Measurements from ENCODE around the gene TUBE1. TPM values are rescaled to one million over a fixed set of nuclear protein-coding genes. Genes with fewer than 3 reads are reported as not detected.

The TUBE1 gene
- total and polyA plus RNA-seq, 2 of the 4 experiments (the other 2 are of a cell fraction) = 7.9 to 8.6 TPM

DNA sequence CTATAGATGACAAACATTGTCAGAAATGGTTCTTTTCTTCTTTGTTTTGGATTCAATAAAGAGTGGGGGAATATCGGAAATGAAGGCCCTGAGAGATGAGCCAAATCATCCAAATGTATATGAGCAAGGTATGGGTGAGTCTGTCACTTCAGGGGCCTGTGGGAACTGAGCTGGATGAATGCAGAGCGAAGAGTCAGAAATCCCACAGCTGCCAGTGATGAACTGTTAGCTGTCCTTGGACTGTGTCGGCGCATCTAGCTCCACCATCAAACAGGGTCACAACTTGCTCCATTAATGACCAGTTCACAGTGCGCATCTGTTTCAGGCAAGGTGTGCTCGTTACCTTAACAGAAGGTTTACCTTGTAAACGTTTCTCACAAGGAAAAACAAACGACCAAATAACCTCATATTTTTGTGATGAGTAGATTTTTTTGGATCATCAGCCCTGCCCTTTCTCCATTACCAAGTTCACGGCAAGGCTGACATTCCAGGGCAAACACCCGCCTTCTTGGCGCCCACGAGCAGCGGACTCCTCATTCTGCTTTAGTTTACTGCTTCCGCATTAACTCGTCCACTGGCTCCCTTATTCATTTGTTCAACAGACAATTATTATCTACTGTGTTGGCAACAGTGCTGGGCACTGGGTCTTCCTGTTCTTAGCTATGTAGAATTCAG is 48.4 kb downstream of the TUBE1 start:
- H3K56ac ChIP-seq (ENCODE audit: extremely low read depth, insufficient read depth, low read length) = no peak overlapping the region
- H2BK15ac ChIP-seq (ENCODE audit: low read depth, low read length) = 0 out of 3 replicates have a peak overlapping the region, but pooled peaks have one; percentile 37
- no TSS peak for BruUV-seq (replicated peaks)
- ATAC-seq (ENCODE audit: low read depth) = no peak
- no peak overlapping the region; the same call in 1 of the 2 replicates for H4K91ac ChIP-seq (ENCODE audit: insufficient read depth, low read depth, low read length)
- peaks cover 6% of the 10 kb centered on the region for H3K4me1 ChIP-seq (ENCODE audit: control insufficient read depth, insufficient read depth, low read length)
- H3K36me3 ChIP-seq (ENCODE audit: control insufficient read depth, insufficient read depth, low read length) = no peaks in the 10 kb centered on the region
- CTCF ChIA-PET = no interaction called here
- H2BK120ac ChIP-seq (ENCODE audit: low read depth, low read length) = no peak overlapping the region
- no peak overlapping the region for H3K9ac ChIP-seq (ENCODE audit: low read depth, low read length)
- peak overlapping the region; percentile 42; the same call in 1 of the 2 replicates for H2AK5ac ChIP-seq (ENCODE audit: low read depth, low read length)
- H2BK20ac ChIP-seq (ENCODE audit: low read depth, low read length) = no peak overlapping the region
- H3K14ac ChIP-seq (replicated peaks; ENCODE audit: low read depth, low read length) = 0 out of 2 replicates have a peak overlapping the region, but pooled peaks have one; percentile 30
- 0 out of 2 replicates have a peak, but pooled peaks cover under 1% of the 10 kb centered on the region for H3K27me3 ChIP-seq (ENCODE audit: control insufficient read depth, insufficient read depth, low read length)
- H3K4me2 ChIP-seq (ENCODE audit: low read depth, low read length) = no peak overlapping the region
- no peak overlapping the region for H3K27ac ChIP-seq (ENCODE audit: insufficient read depth, low read length)
- H3K23ac ChIP-seq (ENCODE audit: low read depth, low read length) = no peak overlapping the region
- H2BK5ac ChIP-seq (ENCODE audit: low read depth, low read length, poor library complexity, severe bottlenecking) = no peak overlapping the region
- intact Hi-C loops (cut with micrococcal nuclease) (no loop called here), dilution Hi-C loops (cut with HindIII; ENCODE audit: low sequenced_read_pairs, unreplicated experiment) (no loop called here), in situ Hi-C loops (cut with MboI; ENCODE audit: low sequenced_read_pairs) (loop anchor here (25.0 kb wide), 2 partner anchors 677 to 1002 kb away; no protein-coding TSS in a partner anchor)
- no peak overlapping the region for H2AK9ac ChIP-seq (replicated peaks; ENCODE audit: low read depth, low read length, poor library complexity)
- H2AFZ ChIP-seq (replicated peaks; ENCODE audit: low read length, poor library complexity) = peak overlapping the region; percentile 4
- H4K20me1 ChIP-seq (ENCODE audit: insufficient read depth, low read length) = no peaks in the 10 kb centered on the region
- POLR2A ChIA-PET (ENCODE audit: unreplicated experiment) = no interaction called here
- 100% methylated on average over 4 of the region's 15 CpGs; no CpG with 5 or more reads in 1 of the 2 experiments for WGBS, 2 experiments (ENCODE audit: extremely low coverage in 2 of 2, insufficient read length in 1 of 2)
- TF ChIP-seq BHLHE40 (IDR thresholded peaks at IDR 0.05; ENCODE audit: low read depth, low read length) = no peak
- TF ChIP-seq SMC3 (IDR thresholded peaks at IDR 0.05; ENCODE audit: low read depth, low read length) = no peak
- no peak for TF ChIP-seq RAD21 (IDR thresholded peaks at IDR 0.05; ENCODE audit: low read length)
- no peak overlapping the region for H4K5ac ChIP-seq (ENCODE audit: low read depth, low read length)
- H3K9me1 ChIP-seq (ENCODE audit: insufficient read depth, low read length) = peaks cover 17% of the 10 kb centered on the region; the same call in 1 of the 2 replicates
- H3K4me3 ChIP-seq (ENCODE audit: insufficient read depth, low read depth, low read length) = no peak overlapping the region
- no peak overlapping the region for H3K4ac ChIP-seq (ENCODE audit: low read depth, low read length)
- no peak for DNase-seq
- no peak overlapping the region; the same call in 1 of the 2 replicates for H3K18ac ChIP-seq (ENCODE audit: low read depth, low read length)
- H4K8ac ChIP-seq (ENCODE audit: low read depth in 2 of 2, low read length in 2 of 2) = peak overlapping the region in 1 of 2 experiments; percentile 26; a peak in 1 of 4 replicates
- H3K79me1 ChIP-seq (ENCODE audit: low read depth in 1 of 2, low read length in 2 of 2) = no peaks in the 10 kb centered on the region
- H3K9me3 ChIP-seq (ENCODE audit: control insufficient read depth, insufficient read depth, low read length) = no peaks in the 10 kb centered on the region

Data from IMR-90 (cell line).